KOPT-K1 (cell line): Measurements from ENCODE around the gene C1QC.

Source experiments
- H3K27ac ChIP-seq: fragments of 200-600 bp; sonication (generic); 2 replicates; pipeline ENCODE4 v1.5.1; 2016; ENCODE audit warnings: antibody characterized with exemption, mild to moderate bottlenecking, low read depth, low read length; ENCODE audit not compliant: poor library complexity, severe bottlenecking
- H3K36me3 ChIP-seq: fragments of 200-600 bp; sonication (generic); 2 replicates; pipeline ENCODE4 v1.5.1; 2017; ENCODE audit warnings: antibody characterized with exemption, mild to moderate bottlenecking, low read length, moderate library complexity; ENCODE audit not compliant: insufficient read depth
- H3K9me3 ChIP-seq: fragments of 200-600 bp; sonication (generic); 2 replicates; pipeline ENCODE4 v1.5.1; 2017; ENCODE audit warnings: antibody characterized with exemption, low read length, mild to moderate bottlenecking; ENCODE audit not compliant: insufficient read depth, poor library complexity, severe bottlenecking

Gene C1QC

GRCh38 chr1:22643381-22643780 is at the start of gene C1QC:
C1QC (plus strand) TSS chr1:22643633; CDS start chr1:22644024, 391 bp downstream.
- H3K9me3 ChIP-seq = no peaks in the 10 kb centered on the region
- H3K27ac ChIP-seq = no peak within 1 kb of the TSS
- H3K36me3 ChIP-seq = no peaks in the 10 kb centered on the region

- no peaks in the 10 kb centered on the region for H3K36me3 ChIP-seq
- no peaks in the 10 kb centered on the region for H3K9me3 ChIP-seq
- H3K27ac ChIP-seq = no peak overlapping the region
These were observed 49.0 kb upstream of the C1QC start for GRCh38 chr1:22594396-22594795.

- Histone ChIP-seq H3K27ac (no peak overlapping the region), H3K9me3 (no peaks in the 10 kb centered on the region), H3K36me3 (no peaks in the 10 kb centered on the region)
These were observed 48.3 kb upstream of the C1QC start for GRCh38 chr1:22595108-22595507.

GRCh38 chr1:22597301-22597965 is 46.0 kb upstream of the C1QC start:
- Histone ChIP-seq H3K27ac (no peak overlapping the region), H3K36me3 (no peaks in the 10 kb centered on the region), H3K9me3 (no peaks in the 10 kb centered on the region)

GRCh38 chr1:22597996-22598395 is 45.4 kb upstream of the C1QC start:
- H3K27ac ChIP-seq = no peak overlapping the region
- H3K9me3 ChIP-seq = no peaks in the 10 kb centered on the region
- H3K36me3 ChIP-seq = no peaks in the 10 kb centered on the region

- no peak overlapping the region for H3K27ac ChIP-seq
These were observed 44.7 kb upstream of the C1QC start for GRCh38 chr1:22598736-22599135.

GRCh38 chr1:22600071-22600816 is 43.2 kb upstream of the C1QC start:
- no peaks in the 10 kb centered on the region for H3K9me3 ChIP-seq
- no peaks in the 10 kb centered on the region for H3K36me3 ChIP-seq
- H3K27ac ChIP-seq = no peak overlapping the region

More at GRCh38 chr1:22598736-22599135, 44.7 kb upstream of the C1QC start:
- H3K9me3 ChIP-seq = no peaks in the 10 kb centered on the region
- H3K36me3 ChIP-seq = no peaks in the 10 kb centered on the region

- no peaks in the 10 kb centered on the region for H3K9me3 ChIP-seq
- H3K36me3 ChIP-seq = no peaks in the 10 kb centered on the region
- no peak overlapping the region for H3K27ac ChIP-seq
These were observed 42.4 kb upstream of the C1QC start for GRCh38 chr1:22600817-22601605.

- Histone ChIP-seq H3K9me3 (no peaks in the 10 kb centered on the region), H3K27ac (no peak overlapping the region), H3K36me3 (no peaks in the 10 kb centered on the region)
These were observed 41.8 kb upstream of the C1QC start for GRCh38 chr1:22601610-22602009.

- no peaks in the 10 kb centered on the region for H3K9me3 ChIP-seq
- H3K27ac ChIP-seq = no peak overlapping the region
These were observed 41.2 kb upstream of the C1QC start for GRCh38 chr1:22602060-22602740.

GRCh38 chr1:22606161-22606560 is 37.3 kb upstream of the C1QC start:
- Histone ChIP-seq H3K36me3 (no peaks in the 10 kb centered on the region), H3K9me3 (no peaks in the 10 kb centered on the region), H3K27ac (no peak overlapping the region)

More at GRCh38 chr1:22602060-22602740, 41.2 kb upstream of the C1QC start:
- no peaks in the 10 kb centered on the region for H3K36me3 ChIP-seq

- no peaks in the 10 kb centered on the region for H3K36me3 ChIP-seq
- H3K9me3 ChIP-seq = no peaks in the 10 kb centered on the region
These were observed 36.3 kb upstream of the C1QC start for GRCh38 chr1:22607154-22607553.

GRCh38 chr1:22608361-22608760 is 35.1 kb upstream of the C1QC start:
- no peaks in the 10 kb centered on the region for H3K9me3 ChIP-seq
- no peak overlapping the region for H3K27ac ChIP-seq
- no peaks in the 10 kb centered on the region for H3K36me3 ChIP-seq

More at GRCh38 chr1:22607154-22607553, 36.3 kb upstream of the C1QC start:
- no peak overlapping the region for H3K27ac ChIP-seq

GRCh38 chr1:22609291-22609690 is 34.1 kb upstream of the C1QC start:
- Histone ChIP-seq H3K36me3 (no peaks in the 10 kb centered on the region), H3K27ac (no peak overlapping the region), H3K9me3 (no peaks in the 10 kb centered on the region)

- Histone ChIP-seq H3K27ac (no peak overlapping the region), H3K9me3 (no peaks in the 10 kb centered on the region), H3K36me3 (no peaks in the 10 kb centered on the region)
These were observed 31.9 kb upstream of the C1QC start for GRCh38 chr1:22611530-22611947.
